H1 (cell line): Measurements from ENCODE around the gene SURF4. TPM values are rescaled to one million over a fixed set of nuclear protein-coding genes. Genes with fewer than 3 reads are reported as not detected.

ENCODE experiments used
- BCL11A ChIP-seq, 2 experiments: IDR thresholded peaks; one replicate each; pipeline ENCODE4 v1.6.1; 2011; ENCODE audit warnings: low read depth in 2 of 2, low read length in 2 of 2, mild to moderate bottlenecking in 2 of 2
- EP300 ChIP-seq, 2 experiments: IDR thresholded peaks; 1 replicate in 1 of 2; 2 replicates in 1 of 2; pipeline ENCODE4 v1.6.1; 2011 to 2012; ENCODE audit warnings: low read depth in 2 of 2, low read length in 2 of 2, mild to moderate bottlenecking in 2 of 2, borderline replicate concordance in 1 of 2, inconsistent platforms in 1 of 2, moderate library complexity in 1 of 2
- GABPA ChIP-seq: IDR thresholded peaks from 2 replicates; pipeline ENCODE4 v1.6.1; 2011; ENCODE audit warnings: mild to moderate bottlenecking, low read length, moderate library complexity, borderline replicate concordance; ENCODE audit not compliant: insufficient read depth
- KDM4A ChIP-seq: IDR thresholded peaks from one replicate; pipeline ENCODE4 v1.7.1; 2012; ENCODE audit warnings: low read depth, mild to moderate bottlenecking, moderate library complexity, low read length, inconsistent platforms; ENCODE audit not compliant: severe bottlenecking
- SP1 ChIP-seq: IDR thresholded peaks from 2 replicates; pipeline ENCODE4 v1.6.1; 2011; ENCODE audit warnings: low read depth, low read length
- TBP ChIP-seq: IDR thresholded peaks from 2 replicates; pipeline ENCODE4 v1.6.1; 2011; ENCODE audit warnings: low read depth, low read length, improper control_type of control experiment
- YY1 ChIP-seq: IDR thresholded peaks from 2 replicates; pipeline ENCODE4 v1.6.1; 2011; ENCODE audit warnings: low read depth, mild to moderate bottlenecking, low read length
- polyA plus RNA-seq, 7 experiments: library from polyadenylated mRNA; depleted of rRNA in 3 of 7; stranded (reverse) in 5 of 7; unstranded in 2 of 7; fragments of >200 nt in 5 of 7; fragments of 200-250 nt in 2 of 7; gene quantifications; 1 replicate in 5 of 7; 2 replicates in 1 of 7; 4 replicates in 1 of 7; pipeline versions ENCODE4 v1.2.1 to v1.2.3, GENCODE V29; 2011 to 2013; ENCODE audit warnings: missing spikeins in 2 of 7, mixed read lengths in 2 of 7
- total RNA-seq: library from RNA; stranded (reverse); fragmentation: NEBNext Ultra II Directional; extraction: Animal tissue kit (Norgen Biotek cat#: 25700); gene quantifications from 2 replicates; pipeline ENCODE4 v1.2.1, GENCODE V29; 2021
- TF ChIP-seq, protein P1 (sequence below): IDR thresholded peaks from 2 replicates; pipeline ENCODE4 v1.6.1; 2011; ENCODE audit warnings: low read depth, mild to moderate bottlenecking, low read length; ENCODE audit not compliant: insufficient read depth
- TF ChIP-seq, protein P2 (sequence below): fragments of 300-600 bp; sonication (generic); IDR thresholded peaks from 2 replicates; pipeline ENCODE4 v1.7.1; 2012; ENCODE audit warnings: low read length, moderate library complexity, mild to moderate bottlenecking, inconsistent platforms; ENCODE audit not compliant: insufficient replicate concordance

SURF4 gene
- total and polyA plus RNA-seq, 2 of the 8 experiments (the other 6 are each of a cell fraction or from before 2014, with no cell fraction given) = 176 to 182 TPM

DNA sequence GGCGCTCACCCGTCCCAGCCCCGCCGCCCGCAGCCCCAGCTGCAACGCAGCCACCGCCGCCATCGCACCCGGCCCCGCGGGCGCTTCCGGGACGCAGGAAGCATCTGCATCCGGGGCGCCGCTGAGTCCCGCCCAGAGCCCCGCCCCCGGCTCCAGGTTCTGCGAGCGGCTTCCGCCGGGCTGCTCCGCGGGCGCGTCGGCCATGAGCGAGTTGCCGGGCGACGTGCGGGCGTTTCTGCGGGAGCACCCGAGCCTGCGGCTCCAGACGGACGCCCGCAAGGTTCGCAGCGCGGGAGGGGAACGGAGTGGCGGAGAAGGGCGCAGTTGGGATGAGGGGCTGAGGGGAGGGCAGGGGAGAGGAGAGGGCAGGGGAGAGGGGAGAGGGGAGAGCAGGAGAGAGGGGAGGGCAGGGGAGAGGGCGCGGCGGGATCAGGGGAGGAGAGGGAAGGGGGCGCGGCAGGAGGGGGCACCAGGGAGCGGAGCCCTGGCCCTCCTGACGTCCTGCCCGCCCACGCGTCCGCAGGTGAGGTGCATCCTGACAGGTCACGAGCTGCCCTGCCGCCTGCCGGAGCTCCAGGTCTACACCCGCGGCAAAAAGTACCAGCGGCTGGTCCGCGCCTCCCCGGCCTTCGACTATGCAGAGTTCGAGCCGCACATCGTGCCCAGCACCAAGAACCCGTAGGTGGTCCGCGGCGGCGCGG is 19.3 kb downstream of the SURF4 start, which contains the start of the genes SURF1 and SURF2 (continued):
- TF ChIP-seq EP300 (IDR thresholded peaks at IDR 0.05; ENCODE audit: borderline replicate concordance in 1 of 2, low read depth in 2 of 2, low read length in 2 of 2) (no peak), YY1 (peak; percentile 90), KDM4A (peak; percentile 69), GABPA (peak; percentile 76; the same call in 1 of the 2 replicates), SP1 (no peak), BCL11A (IDR thresholded peaks at IDR 0.05; ENCODE audit: low read depth in 2 of 2, low read length in 2 of 2) (no peak), TBP (peak; percentile 28; the same call in 1 of the 2 replicates)
- TF ChIP-seq, protein P1, sequence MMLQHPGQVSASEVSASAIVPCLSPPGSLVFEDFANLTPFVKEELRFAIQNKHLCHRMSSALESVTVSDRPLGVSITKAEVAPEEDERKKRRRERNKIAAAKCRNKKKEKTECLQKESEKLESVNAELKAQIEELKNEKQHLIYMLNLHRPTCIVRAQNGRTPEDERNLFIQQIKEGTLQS = no peak
- TF ChIP-seq, protein P2, sequence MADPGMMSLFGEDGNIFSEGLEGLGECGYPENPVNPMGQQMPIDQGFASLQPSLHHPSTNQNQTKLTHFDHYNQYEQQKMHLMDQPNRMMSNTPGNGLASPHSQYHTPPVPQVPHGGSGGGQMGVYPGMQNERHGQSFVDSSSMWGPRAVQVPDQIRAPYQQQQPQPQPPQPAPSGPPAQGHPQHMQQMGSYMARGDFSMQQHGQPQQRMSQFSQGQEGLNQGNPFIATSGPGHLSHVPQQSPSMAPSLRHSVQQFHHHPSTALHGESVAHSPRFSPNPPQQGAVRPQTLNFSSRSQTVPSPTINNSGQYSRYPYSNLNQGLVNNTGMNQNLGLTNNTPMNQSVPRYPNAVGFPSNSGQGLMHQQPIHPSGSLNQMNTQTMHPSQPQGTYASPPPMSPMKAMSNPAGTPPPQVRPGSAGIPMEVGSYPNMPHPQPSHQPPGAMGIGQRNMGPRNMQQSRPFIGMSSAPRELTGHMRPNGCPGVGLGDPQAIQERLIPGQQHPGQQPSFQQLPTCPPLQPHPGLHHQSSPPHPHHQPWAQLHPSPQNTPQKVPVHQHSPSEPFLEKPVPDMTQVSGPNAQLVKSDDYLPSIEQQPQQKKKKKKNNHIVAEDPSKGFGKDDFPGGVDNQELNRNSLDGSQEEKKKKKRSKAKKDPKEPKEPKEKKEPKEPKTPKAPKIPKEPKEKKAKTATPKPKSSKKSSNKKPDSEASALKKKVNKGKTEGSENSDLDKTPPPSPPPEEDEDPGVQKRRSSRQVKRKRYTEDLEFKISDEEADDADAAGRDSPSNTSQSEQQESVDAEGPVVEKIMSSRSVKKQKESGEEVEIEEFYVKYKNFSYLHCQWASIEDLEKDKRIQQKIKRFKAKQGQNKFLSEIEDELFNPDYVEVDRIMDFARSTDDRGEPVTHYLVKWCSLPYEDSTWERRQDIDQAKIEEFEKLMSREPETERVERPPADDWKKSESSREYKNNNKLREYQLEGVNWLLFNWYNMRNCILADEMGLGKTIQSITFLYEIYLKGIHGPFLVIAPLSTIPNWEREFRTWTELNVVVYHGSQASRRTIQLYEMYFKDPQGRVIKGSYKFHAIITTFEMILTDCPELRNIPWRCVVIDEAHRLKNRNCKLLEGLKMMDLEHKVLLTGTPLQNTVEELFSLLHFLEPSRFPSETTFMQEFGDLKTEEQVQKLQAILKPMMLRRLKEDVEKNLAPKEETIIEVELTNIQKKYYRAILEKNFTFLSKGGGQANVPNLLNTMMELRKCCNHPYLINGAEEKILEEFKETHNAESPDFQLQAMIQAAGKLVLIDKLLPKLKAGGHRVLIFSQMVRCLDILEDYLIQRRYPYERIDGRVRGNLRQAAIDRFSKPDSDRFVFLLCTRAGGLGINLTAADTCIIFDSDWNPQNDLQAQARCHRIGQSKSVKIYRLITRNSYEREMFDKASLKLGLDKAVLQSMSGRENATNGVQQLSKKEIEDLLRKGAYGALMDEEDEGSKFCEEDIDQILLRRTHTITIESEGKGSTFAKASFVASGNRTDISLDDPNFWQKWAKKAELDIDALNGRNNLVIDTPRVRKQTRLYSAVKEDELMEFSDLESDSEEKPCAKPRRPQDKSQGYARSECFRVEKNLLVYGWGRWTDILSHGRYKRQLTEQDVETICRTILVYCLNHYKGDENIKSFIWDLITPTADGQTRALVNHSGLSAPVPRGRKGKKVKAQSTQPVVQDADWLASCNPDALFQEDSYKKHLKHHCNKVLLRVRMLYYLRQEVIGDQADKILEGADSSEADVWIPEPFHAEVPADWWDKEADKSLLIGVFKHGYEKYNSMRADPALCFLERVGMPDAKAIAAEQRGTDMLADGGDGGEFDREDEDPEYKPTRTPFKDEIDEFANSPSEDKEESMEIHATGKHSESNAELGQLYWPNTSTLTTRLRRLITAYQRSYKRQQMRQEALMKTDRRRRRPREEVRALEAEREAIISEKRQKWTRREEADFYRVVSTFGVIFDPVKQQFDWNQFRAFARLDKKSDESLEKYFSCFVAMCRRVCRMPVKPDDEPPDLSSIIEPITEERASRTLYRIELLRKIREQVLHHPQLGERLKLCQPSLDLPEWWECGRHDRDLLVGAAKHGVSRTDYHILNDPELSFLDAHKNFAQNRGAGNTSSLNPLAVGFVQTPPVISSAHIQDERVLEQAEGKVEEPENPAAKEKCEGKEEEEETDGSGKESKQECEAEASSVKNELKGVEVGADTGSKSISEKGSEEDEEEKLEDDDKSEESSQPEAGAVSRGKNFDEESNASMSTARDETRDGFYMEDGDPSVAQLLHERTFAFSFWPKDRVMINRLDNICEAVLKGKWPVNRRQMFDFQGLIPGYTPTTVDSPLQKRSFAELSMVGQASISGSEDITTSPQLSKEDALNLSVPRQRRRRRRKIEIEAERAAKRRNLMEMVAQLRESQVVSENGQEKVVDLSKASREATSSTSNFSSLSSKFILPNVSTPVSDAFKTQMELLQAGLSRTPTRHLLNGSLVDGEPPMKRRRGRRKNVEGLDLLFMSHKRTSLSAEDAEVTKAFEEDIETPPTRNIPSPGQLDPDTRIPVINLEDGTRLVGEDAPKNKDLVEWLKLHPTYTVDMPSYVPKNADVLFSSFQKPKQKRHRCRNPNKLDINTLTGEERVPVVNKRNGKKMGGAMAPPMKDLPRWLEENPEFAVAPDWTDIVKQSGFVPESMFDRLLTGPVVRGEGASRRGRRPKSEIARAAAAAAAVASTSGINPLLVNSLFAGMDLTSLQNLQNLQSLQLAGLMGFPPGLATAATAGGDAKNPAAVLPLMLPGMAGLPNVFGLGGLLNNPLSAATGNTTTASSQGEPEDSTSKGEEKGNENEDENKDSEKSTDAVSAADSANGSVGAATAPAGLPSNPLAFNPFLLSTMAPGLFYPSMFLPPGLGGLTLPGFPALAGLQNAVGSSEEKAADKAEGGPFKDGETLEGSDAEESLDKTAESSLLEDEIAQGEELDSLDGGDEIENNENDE = no peak
